Naive B cell (primary cell): ENCODE results near the gene ARID1B. TPM values are rescaled to one million over a fixed set of nuclear protein-coding genes. Genes with fewer than 3 reads are reported as not detected.
A peak's percentile ranks its signal among the peaks of the same experiment; 100 is the strongest.

ENCODE experiments used
- ATAC-seq, 2 donors: fragments of 150-1000 bp; cut with Tn5 transposase; 2 replicates each; pipeline ENCODE4 v1.10.0; 2021; ENCODE audit warnings: low read depth in 2 of 2, mild to moderate bottlenecking in 2 of 2, moderate library complexity in 2 of 2
- DNase-seq: peaks from one replicate; pipeline ENCODE4 v3.0.0; 2022
- H3K27ac Mint-ChIP-seq, 6 donors: one replicate each; pipeline ENCODE4 v1.8.0; 2020 to 2022; ENCODE audit warnings: mild to moderate bottlenecking in 6 of 6, mixed read lengths in 6 of 6, moderate library complexity in 5 of 6, inconsistent platforms in 2 of 6
- H3K27me3 Mint-ChIP-seq, 3 donors: one replicate each; pipeline ENCODE4 v1.8.0; 2021 to 2022; ENCODE audit warnings: mixed read lengths in 3 of 3, mild to moderate bottlenecking in 1 of 3
- H3K36me3 Mint-ChIP-seq, 2 donors: one replicate each; pipeline ENCODE4 v1.8.0; 2020 to 2022; ENCODE audit warnings: mixed read lengths in 2 of 2, inconsistent platforms in 1 of 2, mild to moderate bottlenecking in 1 of 2
- H3K4me1 Mint-ChIP-seq, 3 donors: one replicate each; pipeline ENCODE4 v1.8.0; 2020 to 2022; ENCODE audit warnings: mixed read lengths in 3 of 3, inconsistent platforms in 1 of 3, mild to moderate bottlenecking in 1 of 3, moderate library complexity in 1 of 3
- H3K4me3 Mint-ChIP-seq, 8 donors: one replicate each; pipeline ENCODE4 v1.8.0; 2020 to 2022; ENCODE audit warnings: mild to moderate bottlenecking in 8 of 8, mixed read lengths in 8 of 8, moderate library complexity in 8 of 8, inconsistent platforms in 2 of 8
- H3K9me3 Mint-ChIP-seq, 7 donors: one replicate each; pipeline ENCODE4 v1.8.0; 2020 to 2022; ENCODE audit warnings: mixed read lengths in 7 of 7, mild to moderate bottlenecking in 5 of 7, inconsistent platforms in 2 of 7, moderate library complexity in 1 of 7
- polyA plus RNA-seq, 6 donors: library from polyadenylated mRNA; unstranded; fragments of 300-500 nt; fragmentation: Illumina TruSeq; gene quantifications; one replicate each; pipeline ENCODE4 v1.2.3, GENCODE V29; 2021; ENCODE audit warnings: low read depth in 6 of 6

ARID1B gene
- polyA plus RNA-seq, 6 donors from 2014 or later: 16.6 to 44.1 (median 27.5) TPM

DNA sequence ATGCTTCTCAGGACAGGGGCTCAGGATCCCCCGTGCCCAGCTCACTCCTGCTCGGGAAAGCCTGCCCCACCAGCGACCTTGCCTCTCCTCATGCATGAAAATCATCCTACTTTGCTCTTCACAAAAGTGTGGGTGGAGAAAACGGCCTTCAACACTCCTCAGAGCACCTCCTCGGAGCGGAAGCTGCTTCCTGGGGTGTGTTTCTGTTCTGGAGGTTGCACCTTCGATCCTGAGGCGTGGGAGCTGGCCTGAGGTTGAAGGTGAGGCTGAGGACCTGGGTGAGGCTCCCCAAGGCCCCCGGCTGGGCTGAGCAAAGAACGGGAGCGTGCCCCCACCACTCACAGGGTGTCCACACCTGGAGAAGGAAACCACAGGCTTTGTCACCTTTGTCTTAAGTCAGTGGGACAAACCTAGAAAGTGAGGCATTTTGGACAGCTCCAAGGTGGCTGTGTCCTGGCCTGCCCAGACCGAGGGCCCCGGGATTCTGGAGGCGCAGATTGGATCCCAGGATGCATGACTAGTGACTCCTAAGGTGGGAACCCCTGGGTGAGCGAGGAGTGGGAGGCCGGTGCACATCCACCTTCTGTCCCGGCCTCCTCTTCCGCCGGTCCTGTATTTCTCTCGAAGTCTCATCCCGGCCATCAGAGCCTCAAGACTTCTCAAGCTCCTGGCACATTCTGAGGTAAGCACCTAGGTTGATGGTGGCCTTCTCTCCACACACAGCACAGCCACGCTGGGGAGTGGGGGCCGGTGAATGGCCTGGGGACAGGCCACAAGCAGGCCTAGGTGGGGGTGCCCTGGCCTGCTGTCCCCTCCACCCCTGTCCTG lies 441.4 kb downstream of the ARID1B start:
- Mint-ChIP-seq H3K4me3 (peak overlapping the region in 1 of 8 donors; percentile 51), H3K9me3 (no peaks in the 10 kb centered on the region), H3K27me3 (peaks cover under 1 to 8% (median 7%) of the 10 kb centered on the region in 3 donors), H3K36me3 (no peaks in the 10 kb centered on the region), H3K4me1 (peaks cover 23 to 33% (median 30%) of the 10 kb centered on the region in 3 donors), H3K27ac (no peak overlapping the region)
- no peak for ATAC-seq
- no peak for DNase-seq

DNA sequence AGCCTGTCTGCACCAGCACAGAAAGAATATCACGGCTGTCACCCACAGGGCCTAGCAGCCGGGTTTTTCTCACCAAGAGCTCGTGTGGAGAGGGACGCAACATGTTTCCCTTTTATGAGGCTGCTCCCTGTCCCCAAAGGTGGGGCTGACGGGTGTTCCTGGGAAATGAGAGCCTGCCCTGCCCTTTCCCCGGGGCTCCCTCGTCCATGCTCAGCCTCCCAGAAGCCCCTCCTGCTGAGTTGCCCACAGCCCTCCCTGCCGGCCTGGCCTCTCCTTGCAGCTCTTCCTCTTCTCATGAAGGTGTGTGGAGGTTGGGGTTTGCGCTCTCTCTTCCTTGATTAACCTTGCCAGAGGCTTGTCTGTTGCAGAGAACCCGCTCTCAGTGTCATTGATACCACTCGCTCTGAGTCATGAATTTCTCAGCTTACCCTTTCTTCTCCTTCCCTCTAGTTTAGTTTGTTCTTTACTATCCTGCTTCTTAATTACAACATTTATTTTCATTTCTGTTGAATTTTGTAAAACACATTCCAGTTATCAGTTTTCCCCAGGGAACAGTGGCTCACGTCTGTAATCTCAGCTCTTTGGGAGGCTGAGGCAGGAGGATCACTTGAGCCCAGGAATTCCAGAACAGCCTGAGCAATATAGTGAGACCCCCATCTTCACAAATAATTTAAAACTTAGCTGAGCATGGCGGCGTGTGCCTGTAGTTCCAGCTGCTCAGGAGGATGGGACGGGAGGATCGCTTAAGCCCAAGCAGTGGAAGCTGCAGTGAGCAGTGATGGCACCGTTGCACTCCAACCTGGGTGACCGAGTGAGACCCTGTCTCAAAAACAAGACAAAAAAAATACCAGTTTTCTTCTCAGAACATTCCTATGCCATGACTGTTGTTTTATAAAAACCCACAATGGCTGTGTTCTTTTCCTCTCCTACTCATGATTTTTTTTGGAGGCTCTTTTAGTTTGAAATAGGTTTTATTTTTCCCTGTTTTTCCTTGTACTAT lies 442.3 kb downstream of the ARID1B start:
- ATAC-seq: no peak
- Mint-ChIP-seq H3K4me3 (peak overlapping the region in 2 of 8 donors; percentile 18 to 85), H3K27me3 (peaks cover 6 to 13% (median 8%) of the 10 kb centered on the region in 3 donors), H3K36me3 (no peaks in the 10 kb centered on the region), H3K4me1 (peaks cover 30 to 41% (median 38%) of the 10 kb centered on the region in 3 donors), H3K9me3 (no peaks in the 10 kb centered on the region), H3K27ac (peak overlapping the region in 1 of 6 donors; percentile 75)
- DNase-seq: no peak

DNA sequence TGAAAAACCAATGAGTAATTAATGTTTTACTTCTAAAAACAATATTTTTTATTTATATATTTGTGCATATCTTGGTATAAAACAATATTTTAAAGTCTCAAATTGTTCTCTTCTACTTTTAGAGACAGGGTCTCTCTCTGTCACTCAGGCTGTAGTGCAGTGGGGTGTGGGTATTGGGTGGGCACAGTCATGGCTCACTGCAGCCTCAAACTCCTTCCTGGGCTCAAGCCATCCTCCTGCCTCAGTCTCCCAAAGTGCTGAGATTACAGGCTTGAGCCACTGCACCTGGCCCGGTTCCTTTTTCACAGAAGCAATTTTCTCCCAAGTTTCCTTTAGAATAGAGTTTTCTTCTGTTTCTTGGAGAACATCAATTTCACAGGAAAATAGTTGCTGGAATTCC lies 443.3 kb downstream of the ARID1B start:
- H3K4me1 Mint-ChIP-seq: peaks cover 30 to 41% (median 41%) of the 10 kb centered on the region in 3 donors
- no peak overlapping the region for H3K27ac Mint-ChIP-seq
- H3K9me3 Mint-ChIP-seq: no peaks in the 10 kb centered on the region
- DNase-seq: no peak
- peak overlapping the region; percentile 70 to 97 (median 90) for H3K4me3 Mint-ChIP-seq
- peaks cover 6 to 13% (median 8%) of the 10 kb centered on the region in 3 donors for H3K27me3 Mint-ChIP-seq
- H3K36me3 Mint-ChIP-seq: no peaks in the 10 kb centered on the region
- ATAC-seq: no peak

DNA sequence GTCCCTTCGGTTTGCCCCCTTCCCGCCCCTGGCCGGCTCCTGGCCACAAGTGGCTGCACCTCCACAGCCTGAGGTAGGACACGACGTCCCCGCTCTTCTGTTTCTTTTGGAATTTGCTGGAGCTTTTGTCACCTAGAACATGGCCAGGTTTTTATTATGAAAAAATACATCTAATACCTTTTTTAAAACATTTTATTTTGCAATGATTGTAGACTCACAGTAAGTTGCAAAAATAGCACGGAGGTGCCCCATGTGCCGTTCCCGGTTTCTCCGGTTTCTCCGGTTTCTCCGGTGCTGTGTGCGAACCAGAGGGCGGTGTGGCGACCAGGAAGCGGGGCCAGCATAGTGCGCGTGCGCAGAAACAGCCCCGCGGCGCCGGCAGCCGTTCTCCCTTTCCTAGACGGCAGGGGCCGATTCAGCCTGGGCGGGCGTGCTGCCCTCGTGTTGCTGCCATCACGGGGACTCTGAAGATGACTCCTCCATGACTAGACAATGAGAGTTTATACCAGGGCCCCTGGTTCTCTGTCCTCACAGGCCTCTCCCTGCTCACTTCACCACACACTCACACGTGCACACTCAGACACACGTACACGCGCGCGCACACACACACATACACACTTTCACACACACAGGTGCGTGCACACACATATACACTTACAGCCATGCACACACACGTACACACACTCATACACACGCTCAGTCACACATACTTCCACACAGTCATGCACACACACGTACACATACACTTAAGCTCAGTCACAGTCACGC lies 444.1 kb downstream of the ARID1B start:
- peak overlapping the region; percentile 14 to 98 (median 76) for H3K27ac Mint-ChIP-seq
- no peaks in the 10 kb centered on the region for H3K9me3 Mint-ChIP-seq
- DNase-seq (peak; percentile 76), ATAC-seq (peak; percentile 45 to 63)
- H3K36me3 Mint-ChIP-seq: no peaks in the 10 kb centered on the region
- H3K4me3 Mint-ChIP-seq: peak overlapping the region; percentile 70 to 97 (median 90)
- peaks cover 6 to 13% (median 8%) of the 10 kb centered on the region in 3 donors for H3K27me3 Mint-ChIP-seq
- peaks cover 30 to 41% (median 41%) of the 10 kb centered on the region in 3 donors for H3K4me1 Mint-ChIP-seq

DNA sequence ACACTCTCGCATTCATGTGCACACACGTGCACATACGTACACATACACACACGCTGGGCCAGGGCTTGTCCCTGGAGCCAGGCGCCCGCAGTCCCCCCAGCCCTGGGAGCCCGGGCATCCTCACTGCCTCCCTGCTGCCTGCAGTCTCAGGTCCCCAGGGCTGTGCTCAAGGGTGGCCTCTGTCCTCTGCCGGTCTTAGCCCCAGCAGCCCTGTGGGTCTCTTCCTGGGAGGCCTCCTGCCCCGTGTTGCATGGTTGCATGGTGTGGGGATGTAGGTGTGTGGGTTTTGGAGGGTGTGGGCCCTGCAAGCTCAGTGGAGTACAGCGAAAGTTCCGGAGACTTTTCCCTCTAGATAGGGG lies 444.6 kb downstream of the ARID1B start:
- Mint-ChIP-seq H3K4me3 (peak overlapping the region; percentile 29 to 97 (median 86)), H3K9me3 (no peaks in the 10 kb centered on the region), H3K27ac (peak overlapping the region in 4 of 6 donors; percentile 14 to 98 (median 72)), H3K4me1 (peaks cover 26 to 41% (median 41%) of the 10 kb centered on the region in 3 donors), H3K27me3 (peaks cover 6 to 13% (median 8%) of the 10 kb centered on the region in 3 donors), H3K36me3 (no peaks in the 10 kb centered on the region)
- DNase-seq (no peak), ATAC-seq (no peak)

GRCh38 chr6:157222201-157222981 lies 445.2 kb downstream of the ARID1B start:
- ATAC-seq: peak; percentile 44 to 52
- no peaks in the 10 kb centered on the region for H3K9me3 Mint-ChIP-seq
- no peaks in the 10 kb centered on the region for H3K36me3 Mint-ChIP-seq
- peak; percentile 47 for DNase-seq
- peaks cover 26 to 47% (median 41%) of the 10 kb centered on the region in 3 donors for H3K4me1 Mint-ChIP-seq
- peak overlapping the region in 5 of 6 donors; percentile 34 to 98 (median 94) for H3K27ac Mint-ChIP-seq
- H3K27me3 Mint-ChIP-seq: peaks cover 6 to 13% (median 8%) of the 10 kb centered on the region in 3 donors
- peak overlapping the region; percentile 70 to 97 (median 88) for H3K4me3 Mint-ChIP-seq

DNA sequence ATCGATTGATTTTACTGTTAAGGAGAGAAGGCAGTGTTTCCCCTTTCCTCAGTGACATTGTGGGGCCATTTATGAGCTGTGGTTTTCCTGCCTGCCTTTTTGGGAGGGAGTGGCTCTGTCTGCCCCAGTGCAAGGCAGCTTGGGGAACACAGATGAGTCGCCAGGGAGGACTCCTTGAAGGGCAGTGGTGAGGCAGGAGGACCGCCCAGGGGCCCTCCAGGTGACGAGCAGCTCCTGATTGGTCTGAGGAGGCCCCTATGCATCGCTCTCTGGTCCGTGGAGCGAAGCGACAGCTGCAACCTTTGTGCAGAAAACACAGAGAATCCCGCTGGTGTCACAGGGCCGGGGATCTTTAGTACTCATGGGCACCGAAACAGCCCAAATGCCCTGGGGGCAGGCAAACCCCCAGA lies 445.8 kb downstream of the ARID1B start:
- DNase-seq (peak; percentile 47), ATAC-seq (peak; percentile 61 to 64)
- Mint-ChIP-seq H3K9me3 (no peaks in the 10 kb centered on the region), H3K4me1 (peaks cover 29 to 53% (median 41%) of the 10 kb centered on the region in 3 donors), H3K27me3 (peaks cover 6 to 13% (median 8%) of the 10 kb centered on the region in 3 donors), H3K36me3 (no peaks in the 10 kb centered on the region), H3K4me3 (peak overlapping the region; percentile 70 to 91 (median 86)), H3K27ac (peak overlapping the region in 5 of 6 donors; percentile 34 to 98 (median 94))

DNA sequence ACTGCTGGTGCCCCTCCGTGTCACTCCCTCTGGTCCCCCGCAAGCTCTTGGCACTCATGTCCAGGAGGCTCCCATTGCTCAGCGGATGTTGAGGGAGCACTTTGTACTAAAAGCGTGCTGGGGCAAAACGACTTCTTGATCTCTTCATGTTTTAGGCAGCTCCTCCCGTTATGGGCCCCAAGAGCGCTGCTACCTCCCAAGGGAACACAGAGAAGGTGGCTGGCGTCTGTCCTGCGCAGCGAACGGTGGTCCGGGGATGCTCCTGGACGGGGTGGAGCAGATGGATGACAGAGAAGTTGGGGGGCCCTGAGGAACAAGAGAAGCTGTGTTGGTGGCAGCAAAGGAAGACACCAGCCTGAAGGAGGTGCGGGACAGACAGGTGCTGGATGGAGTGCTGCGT lies 446.3 kb downstream of the ARID1B start:
- peak; percentile 11 for DNase-seq
- no peaks in the 10 kb centered on the region for H3K36me3 Mint-ChIP-seq
- ATAC-seq: peak in 1 of 2 donors; percentile 6
- peak overlapping the region; percentile 70 to 91 (median 86) for H3K4me3 Mint-ChIP-seq
- peaks cover 29 to 54% (median 41%) of the 10 kb centered on the region in 3 donors for H3K4me1 Mint-ChIP-seq
- H3K27ac Mint-ChIP-seq: peak overlapping the region in 5 of 6 donors; percentile 34 to 95 (median 80)
- peaks cover 6 to 13% (median 8%) of the 10 kb centered on the region in 3 donors for H3K27me3 Mint-ChIP-seq
- no peaks in the 10 kb centered on the region for H3K9me3 Mint-ChIP-seq

GRCh38 chr6:157224178-157224950 lies 447.2 kb downstream of the ARID1B start:
- Mint-ChIP-seq H3K27ac (peak overlapping the region in 5 of 6 donors; percentile 23 to 90 (median 61)), H3K36me3 (no peaks in the 10 kb centered on the region), H3K27me3 (peaks cover 14 to 19% (median 14%) of the 10 kb centered on the region in 3 donors), H3K9me3 (no peaks in the 10 kb centered on the region), H3K4me3 (peak overlapping the region in 6 of 8 donors; percentile 70 to 91 (median 86)), H3K4me1 (peaks cover 29 to 55% (median 44%) of the 10 kb centered on the region in 3 donors)
- DNase-seq (peak; percentile 66), ATAC-seq (peak; percentile 22 to 37)

- Mint-ChIP-seq H3K27me3 (peaks cover 16 to 24% (median 18%) of the 10 kb centered on the region in 3 donors), H3K4me3 (no peak overlapping the region), H3K9me3 (no peaks in the 10 kb centered on the region), H3K36me3 (no peaks in the 10 kb centered on the region), H3K4me1 (peaks cover 29 to 60% (median 44%) of the 10 kb centered on the region in 3 donors), H3K27ac (no peak overlapping the region)
- ATAC-seq (no peak), DNase-seq (no peak)
Observed at GRCh38 chr6:157224951-157225574, 447.9 kb downstream of the ARID1B start.

DNA sequence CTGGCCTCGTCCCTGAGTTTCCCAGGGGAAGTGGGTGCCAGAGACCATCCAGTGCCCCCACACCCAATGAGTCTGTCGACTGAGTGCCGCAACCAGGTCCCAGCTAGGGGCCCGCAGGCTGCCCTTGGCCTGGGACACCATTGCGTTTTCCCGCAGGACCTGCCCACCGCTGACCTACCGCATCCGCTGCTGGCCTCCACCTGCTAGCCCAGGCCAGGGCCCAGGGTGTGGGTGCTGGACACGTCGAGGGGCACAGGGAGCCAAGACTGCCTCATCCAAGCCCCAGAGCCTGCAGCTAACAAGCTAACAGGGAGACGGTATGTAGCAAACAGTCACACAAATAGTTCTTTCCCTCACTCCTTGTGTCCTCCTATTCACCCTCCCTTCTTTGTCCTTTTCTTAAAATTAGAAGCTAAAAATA lies 448.4 kb downstream of the ARID1B start:
- peaks cover 29 to 57% (median 43%) of the 10 kb centered on the region in 3 donors for H3K4me1 Mint-ChIP-seq
- no peaks in the 10 kb centered on the region for H3K9me3 Mint-ChIP-seq
- H3K27ac Mint-ChIP-seq: no peak overlapping the region
- no peak for DNase-seq
- H3K4me3 Mint-ChIP-seq: no peak overlapping the region
- peaks cover 16 to 24% (median 19%) of the 10 kb centered on the region in 3 donors for H3K27me3 Mint-ChIP-seq
- no peak for ATAC-seq
- no peaks in the 10 kb centered on the region for H3K36me3 Mint-ChIP-seq
